Transverse colon (tissue), 4 donors: ENCODE measurements around the gene NRARP. TPM values are rescaled to one million over a fixed set of nuclear protein-coding genes. Genes with fewer than 3 reads are reported as not detected.

Experiments
- DNase-seq: peaks from one replicate; pipeline ENCODE4 v3.0.0-alpha.2; 2019
- H3K27ac ChIP-seq, 4 donors: fragments of 200-600 bp; sonication (generic); 2 replicates each; pipeline ENCODE4 v1.5.1; 2016 to 2018; ENCODE audit warnings: inconsistent platforms in 4 of 4
- H3K27me3 ChIP-seq: fragments of 200-600 bp; sonication (generic); 2 replicates; pipeline ENCODE4 v1.5.1; 2017; ENCODE audit warnings: inconsistent platforms
- H3K36me3 ChIP-seq, 4 donors: fragments of 200-600 bp; sonication (generic); 2 replicates each; pipeline ENCODE4 v1.5.1; 2017 to 2019; ENCODE audit warnings: inconsistent platforms in 4 of 4
- H3K4me1 ChIP-seq, 4 donors: fragments of 200-600 bp; sonication (generic); 2 replicates each; pipeline ENCODE4 v1.5.1; 2017 to 2020; ENCODE audit warnings: inconsistent platforms in 4 of 4
- H3K4me3 ChIP-seq, 4 donors: fragments of 200-600 bp; sonication (generic); 1 replicate in 1 of 4; 2 replicates in 3 of 4; pipeline versions ENCODE4 v1.5.1 to v1.6.1; 2017 to 2019; ENCODE audit warnings: inconsistent platforms in 4 of 4
- H3K9me3 ChIP-seq, 2 donors: fragments of 200-600 bp; sonication (generic); 2 replicates each; pipeline ENCODE4 v1.5.1; 2017 to 2019; ENCODE audit warnings: inconsistent platforms in 2 of 2
- EP300 ChIP-seq: sonication (generic); formaldehyde crosslinking; IDR thresholded peaks from one replicate; pipeline ENCODE4 v1.6.1; 2017; ENCODE audit warnings: antibody characterized with exemption, low read depth
- POLR2A ChIP-seq: fragments of 450-650 bp; IDR thresholded peaks from one replicate; pipeline ENCODE4 v1.6.1; 2016; ENCODE audit warnings: antibody characterized with exemption, mild to moderate bottlenecking, moderate library complexity
- POLR2AphosphoS5 ChIP-seq, 3 donors: sonication (generic); formaldehyde crosslinking; IDR thresholded peaks; one replicate each; pipeline ENCODE4 v1.6.1; 2016; ENCODE audit warnings: antibody characterized with exemption in 3 of 3
- WGBS, 2 donors: methylation state at CpG; one replicate each; pipeline ENCODE4 v1.1.5; 2018; ENCODE audit warnings: low coverage in 1 of 2; 5-methylcytosine and 5-hydroxymethylcytosine counted together
- in situ Hi-C, 4 donors: fragments of 200-750 bp; cut with MboI; loops; one replicate each; pipeline versions ENCODE4 v1.15.0 to v1.15.1; 2017; ENCODE audit warnings: low sequenced_read_pairs in 3 of 4, low pct_ligation_motif_present in 1 of 4, low pct_unique_long_range_greater_than_20kb in 1 of 4
- intact Hi-C: fragments of 100-400 bp; cut with DNase I; formaldehyde crosslinking; loops from one replicate; pipeline ENCODE4 v1.15.1; 2023; ENCODE audit warnings: low total_unique reads
- total RNA-seq, 4 donors: library from RNA; depleted of rRNA; stranded (reverse); fragments of >200 nt; gene quantifications; one replicate each; pipeline ENCODE4 v1.1.0, GENCODE V29; 2016
- TF ChIP-seq, protein P1 (sequence below), 5 experiments: fragments of 200-600 bp in 3 of 5; fragments of 450-650 bp in 2 of 5; sonication (generic) in 3 of 5; IDR thresholded peaks; 1 replicate in 2 of 5; 2 replicates in 3 of 5; pipeline ENCODE4 v1.5.1; 2016 to 2017; ENCODE audit warnings: antibody characterized with exemption in 5 of 5, inconsistent platforms in 3 of 5, mild to moderate bottlenecking in 2 of 5, moderate library complexity in 1 of 5

NRARP gene
- total RNA-seq, 4 donors from 2014 or later = 92.0 to 343 (median 134) TPM

DNA sequence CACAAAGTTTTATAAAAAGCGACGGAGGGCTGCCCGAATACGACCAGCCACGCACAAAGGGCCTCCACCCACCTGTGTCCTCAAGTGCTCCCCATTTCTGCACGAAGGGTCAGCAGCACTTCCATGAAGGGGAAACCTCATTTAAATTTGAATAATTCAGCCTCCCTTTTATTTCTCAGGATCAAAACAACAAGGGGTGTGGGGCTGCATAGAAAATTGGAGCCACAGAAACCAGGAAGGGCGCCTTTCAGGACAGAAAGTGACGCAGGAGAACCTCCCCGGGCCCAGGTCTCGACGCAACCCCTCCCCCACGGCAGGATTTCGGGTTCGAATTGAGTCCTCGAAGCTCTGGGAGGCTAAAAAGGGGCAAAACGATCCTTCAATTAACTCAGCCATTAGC, 2.1 kb downstream of the NRARP start:
- in situ Hi-C loops (loop anchor here in 2 of 4 donors (25.0 kb wide), 1 partner anchor 112 kb away; the partner anchor contains the start of genes EXD3 (in 2 of the 2) and NOXA1 (in 2 of the 2)), intact Hi-C loops (no loop called here)
- WGBS, 2 donors = 5 to 32% methylated on average over 11 to 16 of the region's 16 CpGs
- peaks cover 19 to 74% (median 62%) of the 10 kb centered on the region in 4 donors for H3K4me1 ChIP-seq
- H3K4me3 ChIP-seq = peak overlapping the region; percentile 3 to 69 (median 61)
- peaks cover 57% of the 10 kb centered on the region for H3K27me3 ChIP-seq
- H3K9me3 ChIP-seq = no peaks in the 10 kb centered on the region
- peak; percentile 47 for DNase-seq
- H3K27ac ChIP-seq = peak overlapping the region; percentile 86 to 91 (median 88)
- no peak for TF ChIP-seq EP300
- peak in 2 of 3 donors; percentile 15 to 56 for TF ChIP-seq POLR2AphosphoS5 (IDR thresholded peaks at IDR 0.05)
- TF ChIP-seq, protein P1, sequence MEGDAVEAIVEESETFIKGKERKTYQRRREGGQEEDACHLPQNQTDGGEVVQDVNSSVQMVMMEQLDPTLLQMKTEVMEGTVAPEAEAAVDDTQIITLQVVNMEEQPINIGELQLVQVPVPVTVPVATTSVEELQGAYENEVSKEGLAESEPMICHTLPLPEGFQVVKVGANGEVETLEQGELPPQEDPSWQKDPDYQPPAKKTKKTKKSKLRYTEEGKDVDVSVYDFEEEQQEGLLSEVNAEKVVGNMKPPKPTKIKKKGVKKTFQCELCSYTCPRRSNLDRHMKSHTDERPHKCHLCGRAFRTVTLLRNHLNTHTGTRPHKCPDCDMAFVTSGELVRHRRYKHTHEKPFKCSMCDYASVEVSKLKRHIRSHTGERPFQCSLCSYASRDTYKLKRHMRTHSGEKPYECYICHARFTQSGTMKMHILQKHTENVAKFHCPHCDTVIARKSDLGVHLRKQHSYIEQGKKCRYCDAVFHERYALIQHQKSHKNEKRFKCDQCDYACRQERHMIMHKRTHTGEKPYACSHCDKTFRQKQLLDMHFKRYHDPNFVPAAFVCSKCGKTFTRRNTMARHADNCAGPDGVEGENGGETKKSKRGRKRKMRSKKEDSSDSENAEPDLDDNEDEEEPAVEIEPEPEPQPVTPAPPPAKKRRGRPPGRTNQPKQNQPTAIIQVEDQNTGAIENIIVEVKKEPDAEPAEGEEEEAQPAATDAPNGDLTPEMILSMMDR (IDR thresholded peaks at IDR 0.05) = no peak
- peak; percentile 29 for TF ChIP-seq POLR2A
- no peaks in the 10 kb centered on the region for H3K36me3 ChIP-seq

DNA sequence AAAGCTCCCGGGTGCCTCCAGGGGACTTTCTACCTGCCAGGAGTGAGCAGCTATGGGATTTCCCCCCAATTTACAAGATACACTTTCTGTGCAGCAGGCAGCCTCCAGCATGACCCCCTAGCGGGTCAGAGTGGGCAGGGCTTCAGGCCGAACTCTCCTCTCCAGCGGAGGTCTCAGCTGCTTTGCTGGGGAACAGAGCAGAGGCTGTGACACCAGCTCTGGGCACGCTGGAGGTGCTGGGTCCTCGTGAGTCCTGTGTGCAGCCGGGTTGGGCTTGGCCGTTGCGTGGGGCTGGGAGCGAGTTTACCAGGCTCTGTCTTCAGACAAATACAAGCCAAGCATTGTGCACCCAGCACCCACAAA, 2.9 kb downstream of the NRARP start:
- H3K27ac ChIP-seq = peak overlapping the region; percentile 86 to 91 (median 88)
- in situ Hi-C loops = loop anchor here in 2 of 4 donors (25.0 kb wide), 1 partner anchor 113 kb away; the partner anchor contains the start of genes EXD3 (in 2 of the 2) and NOXA1 (in 2 of the 2)
- H3K9me3 ChIP-seq = no peaks in the 10 kb centered on the region
- no peaks in the 10 kb centered on the region for H3K36me3 ChIP-seq
- peak in 1 of 3 donors; percentile 81 for TF ChIP-seq POLR2AphosphoS5 (IDR thresholded peaks at IDR 0.05)
- no peak for TF ChIP-seq EP300
- H3K4me3 ChIP-seq = peak overlapping the region in 3 of 4 donors; percentile 59 to 69 (median 63)
- 56% methylated on average over 10 of the region's 10 CpGs; no CpG with 5 or more reads in 1 of the 2 donors for WGBS, 2 donors
- intact Hi-C loops = no loop called here
- DNase-seq = peak; percentile 45
- peaks cover 63% of the 10 kb centered on the region for H3K27me3 ChIP-seq
- peaks cover 17 to 72% (median 60%) of the 10 kb centered on the region in 4 donors for H3K4me1 ChIP-seq

DNA sequence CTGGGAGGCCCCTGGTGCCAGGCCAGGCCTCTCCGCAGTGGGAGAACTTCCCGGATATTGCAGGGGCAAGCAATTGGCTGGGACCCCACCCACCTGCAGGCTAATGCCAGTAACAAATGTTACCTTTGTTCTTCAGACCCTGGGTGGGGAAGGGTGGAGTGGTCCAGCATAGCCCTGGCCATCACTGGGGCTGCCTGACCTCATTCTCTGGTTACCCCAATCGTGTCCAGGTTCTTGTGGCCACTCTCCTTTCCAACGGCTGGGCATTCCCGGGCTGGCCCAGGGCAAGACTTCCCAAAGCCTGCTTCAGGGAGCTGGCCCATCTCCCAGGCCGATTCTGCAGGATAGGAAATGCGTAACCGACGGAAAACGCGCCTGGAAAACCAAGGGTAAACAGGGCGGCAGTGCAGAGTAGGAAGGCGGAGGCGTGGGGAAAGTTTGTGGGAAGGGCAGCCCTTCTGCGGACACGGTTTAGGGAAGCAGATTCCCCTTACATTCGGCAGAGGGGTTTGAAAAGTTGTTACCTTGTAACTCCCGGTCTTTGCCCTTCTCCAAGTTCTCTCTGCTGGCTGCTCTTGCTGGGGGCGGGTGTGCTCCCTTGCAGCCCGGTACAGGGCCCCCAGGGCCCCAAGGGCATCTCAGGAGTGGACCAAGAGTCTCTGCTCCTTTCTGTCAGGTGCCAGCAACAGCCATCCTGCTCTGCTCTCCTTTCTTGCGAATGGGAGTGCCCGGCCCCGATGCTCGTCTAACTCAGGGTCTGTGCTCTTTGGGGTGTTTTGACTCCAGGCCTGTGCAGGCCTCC, 3.5 kb downstream of the NRARP start:
- H3K27me3 ChIP-seq = peaks cover 69% of the 10 kb centered on the region
- in situ Hi-C loops = loop anchor here in 2 of 4 donors (25.0 kb wide), 1 partner anchor 114 kb away; the partner anchor contains the start of genes EXD3 (in 2 of the 2) and NOXA1 (in 2 of the 2)

DNA sequence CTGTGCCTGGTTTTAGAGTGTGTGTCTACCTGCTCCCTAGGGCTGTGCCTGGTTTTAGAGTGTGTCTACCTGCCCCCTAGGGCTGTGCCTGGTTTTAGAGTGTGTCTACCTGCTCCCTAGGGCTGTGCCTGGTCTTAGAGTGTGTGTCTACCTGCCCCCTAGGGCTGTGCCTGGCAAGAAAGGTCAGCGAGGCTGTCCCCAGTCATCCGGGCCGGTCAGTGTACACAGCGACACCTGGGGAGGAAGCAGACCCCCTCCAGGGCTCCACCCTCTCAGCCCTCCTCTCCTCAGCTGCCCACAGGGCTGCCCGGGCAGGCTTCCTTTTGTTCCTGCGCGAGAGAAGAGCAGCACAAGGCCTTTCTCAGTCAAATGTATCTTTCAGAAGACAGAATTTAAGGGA, 4.1 kb downstream of the NRARP start:
- Histone ChIP-seq H3K4me1 (peaks cover 6 to 65% (median 52%) of the 10 kb centered on the region in 4 donors), H3K27ac (peak overlapping the region; percentile 86 to 91 (median 88)), H3K4me3 (peak overlapping the region in 3 of 4 donors; percentile 59 to 69 (median 63)), H3K36me3 (no peaks in the 10 kb centered on the region), H3K27me3 (peaks cover 73% of the 10 kb centered on the region), H3K9me3 (no peaks in the 10 kb centered on the region)
- in situ Hi-C loops = loop anchor here in 2 of 4 donors (25.0 kb wide), 1 partner anchor 114 kb away; the partner anchor contains the start of genes EXD3 (in 2 of the 2) and NOXA1 (in 2 of the 2)
- intact Hi-C loops = no loop called here
- no peak for DNase-seq
- TF ChIP-seq EP300 = no peak
- 40% methylated on average over 7 of the region's 7 CpGs; no CpG with 5 or more reads in 1 of the 2 donors for WGBS, 2 donors

More for the DNA sequence above, 3.5 kb downstream of the NRARP start:
- TF ChIP-seq, protein P1 (IDR thresholded peaks at IDR 0.05) = no peak
- TF ChIP-seq POLR2AphosphoS5 (IDR thresholded peaks at IDR 0.05) (peak; percentile 56 to 72 (median 57)), POLR2A (peak; percentile 70), EP300 (no peak)
- Histone ChIP-seq H3K36me3 (no peaks in the 10 kb centered on the region), H3K4me3 (peak overlapping the region in 3 of 4 donors; percentile 59 to 69 (median 63)), H3K4me1 (peaks cover 11 to 70% (median 57%) of the 10 kb centered on the region in 4 donors), H3K9me3 (no peaks in the 10 kb centered on the region), H3K27ac (peak overlapping the region; percentile 86 to 91 (median 88))
- 19 to 43% methylated on average over 12 to 24 of the region's 24 CpGs for WGBS, 2 donors
- intact Hi-C loops = no loop called here
- peak; percentile 76 for DNase-seq
